GM18909 (cell line): ENCODE data around the gene SCAPER.
"Not testable (repeated sequence)": the region's sequence is repeated elsewhere in the genome, so short reads cannot be mapped to it uniquely, and the experiment has no call there.

Experiments used
- ATAC-seq: cut with Tn5 transposase; IDR thresholded peaks from one replicate; pipeline ENCODE4 v1.9.1; 2021; ENCODE audit warnings: mild to moderate bottlenecking; ENCODE audit not compliant: unreplicated experiment, poor library complexity

SCAPER gene

DNA sequence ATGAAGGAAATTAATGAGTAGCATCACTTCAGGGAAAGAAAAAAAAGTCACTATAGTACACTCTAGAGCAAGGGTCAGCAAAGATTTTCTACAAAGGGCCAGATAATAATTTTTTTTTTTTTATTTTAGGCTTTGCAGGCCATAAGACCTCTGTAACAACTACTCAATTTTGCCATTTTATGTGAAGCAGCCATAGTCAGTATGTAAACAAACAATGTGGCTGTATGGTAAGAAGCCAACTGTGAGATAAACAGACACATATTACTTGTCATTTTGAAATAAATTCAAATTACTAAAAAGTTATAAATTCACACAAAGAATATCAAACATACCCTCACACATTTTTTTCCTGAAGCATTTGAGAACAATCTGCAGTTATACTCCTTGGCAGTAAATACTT is 40.6 kb downstream of the SCAPER start:
- ATAC-seq = no peak

- ATAC-seq = no peak
These were observed 41.4 kb downstream of the SCAPER start for GRCh38 chr15:76863693-76864092.

GRCh38 chr15:76863123-76863522 is 42.0 kb downstream of the SCAPER start:
- no peak for ATAC-seq

GRCh38 chr15:76861815-76862397 is 43.2 kb downstream of the SCAPER start:
- no peak for ATAC-seq

DNA sequence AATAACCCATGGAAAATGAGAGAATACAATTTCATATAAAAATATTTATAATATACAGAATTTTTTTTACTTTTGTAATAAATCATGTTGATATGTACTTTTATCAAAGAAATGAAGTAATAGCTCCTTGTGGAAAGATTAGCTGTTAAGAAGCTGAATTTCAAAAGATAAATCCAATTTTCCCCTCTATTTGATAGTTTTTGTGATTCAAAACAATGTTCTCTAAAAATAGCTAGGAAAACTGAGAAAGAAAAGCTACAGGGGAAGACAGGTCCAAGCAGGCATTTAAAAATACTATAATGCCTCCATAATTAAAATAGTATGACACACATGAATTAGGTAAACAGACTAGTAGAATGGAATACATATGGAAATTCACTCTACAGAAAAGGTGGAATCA is 44.9 kb downstream of the SCAPER start:
- ATAC-seq = no peak

GRCh38 chr15:76850367-76850766 is 54.8 kb downstream of the SCAPER start:
- ATAC-seq = not testable (repeated sequence)

GRCh38 chr15:76846782-76847181 is 58.4 kb downstream of the SCAPER start:
- no peak for ATAC-seq

- no peak for ATAC-seq
These were observed 61.0 kb downstream of the SCAPER start for GRCh38 chr15:76844096-76844495.

- ATAC-seq = no peak
These were observed 61.9 kb downstream of the SCAPER start for GRCh38 chr15:76843269-76843668.

GRCh38 chr15:76840830-76841460 is 64.2 kb downstream of the SCAPER start:
- ATAC-seq = no peak

GRCh38 chr15:76839173-76839572 is 66.0 kb downstream of the SCAPER start:
- ATAC-seq = no peak

- no peak for ATAC-seq
These were observed 67.7 kb downstream of the SCAPER start for GRCh38 chr15:76837474-76837873.

DNA sequence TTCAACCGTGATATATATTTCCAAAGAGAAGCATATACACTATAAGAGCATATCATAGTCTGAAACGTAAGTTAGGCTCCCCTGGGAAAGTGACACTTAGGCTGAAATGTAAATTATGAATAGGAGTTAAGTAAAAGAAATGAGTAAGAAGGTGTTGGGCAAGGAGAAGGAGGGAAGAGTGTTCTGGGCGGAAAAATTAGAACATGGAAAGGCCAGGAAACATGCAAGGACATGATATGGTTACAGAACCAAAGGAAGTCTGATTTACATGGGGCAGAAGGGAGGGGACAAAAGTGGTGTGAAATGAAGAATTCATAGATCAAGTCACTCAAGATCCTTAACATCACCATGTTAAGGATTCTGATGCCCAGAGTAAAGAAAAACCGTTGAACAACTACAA is 75.2 kb downstream of the SCAPER start:
- ATAC-seq = no peak

DNA sequence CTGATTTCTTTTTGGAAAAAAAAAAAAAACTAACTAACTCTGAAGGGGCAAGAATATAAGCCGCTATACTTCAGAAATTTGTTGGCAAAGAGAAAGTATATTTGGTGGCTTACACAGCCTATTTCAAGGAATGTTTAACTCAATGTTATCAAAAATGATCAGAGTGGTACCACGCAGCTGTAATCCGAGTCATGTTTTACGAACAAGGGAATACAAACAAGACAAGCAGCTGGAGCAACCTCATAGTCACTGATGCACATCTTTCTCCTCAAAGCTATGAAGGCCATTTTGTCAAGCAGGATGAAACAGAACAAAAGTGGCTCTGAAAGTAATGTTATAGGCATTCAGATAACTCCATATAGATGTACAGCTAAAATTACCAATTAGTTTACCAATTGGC is 81.2 kb downstream of the SCAPER start:
- ATAC-seq = no peak

- ATAC-seq = no peak
These were observed 81.8 kb downstream of the SCAPER start for GRCh38 chr15:76823303-76823702.

DNA sequence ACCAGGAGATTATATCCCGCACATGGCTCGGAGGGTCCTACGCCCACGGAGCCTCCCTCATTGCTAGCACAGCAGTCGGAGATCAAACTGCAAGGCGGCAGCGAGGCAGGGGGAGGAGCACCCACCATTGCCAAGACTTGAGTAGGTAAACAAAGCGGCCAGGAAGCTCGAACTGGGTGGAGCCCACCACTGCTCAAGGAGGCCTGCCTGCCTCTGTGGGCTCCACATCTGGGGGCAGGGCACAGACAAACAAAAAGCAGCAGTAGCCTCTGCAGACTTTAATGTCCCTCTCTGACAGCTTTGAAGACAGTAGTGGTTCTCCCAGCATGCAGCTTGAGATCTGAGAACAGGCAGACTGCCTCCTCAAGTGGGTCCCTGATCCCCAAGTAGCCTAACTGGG is 86.2 kb downstream of the SCAPER start:
- ATAC-seq = not testable (repeated sequence)

- ATAC-seq = no peak
These were observed 89.7 kb downstream of the SCAPER start for GRCh38 chr15:76815421-76815820.

DNA sequence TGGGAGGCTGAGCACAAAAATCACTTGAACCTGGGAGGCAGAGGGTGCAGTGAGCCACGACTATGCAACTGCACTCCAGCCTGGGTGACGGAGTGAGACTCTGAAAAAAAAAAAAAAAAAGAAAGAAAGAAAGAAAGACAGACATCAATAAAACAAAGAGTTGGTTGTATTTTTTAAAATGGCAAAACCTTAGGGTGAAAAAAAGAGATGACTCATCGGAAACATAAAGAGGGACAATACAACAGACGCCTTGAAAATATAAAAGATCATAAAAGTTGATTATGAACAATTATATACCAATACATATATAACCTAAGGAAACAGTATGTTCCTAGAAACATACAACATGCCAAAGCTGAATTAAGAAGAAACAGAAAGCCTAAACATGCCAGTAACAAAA is 92.8 kb downstream of the SCAPER start:
- no peak for ATAC-seq

DNA sequence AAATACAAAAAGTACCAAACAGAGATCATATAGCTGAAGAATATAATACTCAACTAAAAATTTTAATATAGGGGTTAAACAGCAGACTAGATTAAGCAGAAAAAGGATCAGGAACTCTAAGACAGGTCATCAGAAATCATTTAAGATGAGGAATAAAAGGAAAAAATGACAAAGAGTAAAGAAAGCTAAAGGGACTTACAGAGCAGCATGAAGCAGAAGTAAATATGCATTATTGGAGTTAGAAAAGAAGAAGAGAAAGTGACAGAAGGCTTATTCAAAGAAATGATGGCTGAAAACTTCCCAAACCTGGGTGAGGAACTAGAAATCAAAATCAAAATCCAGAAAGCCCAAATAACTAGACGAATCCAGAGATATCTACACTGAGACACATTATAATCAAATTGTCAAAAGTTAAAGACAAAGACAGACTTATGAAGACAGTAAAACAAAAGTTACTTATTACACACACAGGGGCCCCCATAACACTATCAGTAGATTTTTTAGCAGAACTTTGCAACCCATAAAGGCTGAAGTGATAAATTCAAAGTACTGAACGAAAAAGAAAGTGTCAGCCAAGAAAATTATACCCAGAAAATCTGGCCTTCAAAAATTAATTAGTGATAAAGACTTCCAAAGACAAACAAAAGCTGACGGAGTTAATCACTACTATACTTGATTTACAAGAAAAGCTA is 95.6 kb downstream of the SCAPER start:
- no peak for ATAC-seq

DNA sequence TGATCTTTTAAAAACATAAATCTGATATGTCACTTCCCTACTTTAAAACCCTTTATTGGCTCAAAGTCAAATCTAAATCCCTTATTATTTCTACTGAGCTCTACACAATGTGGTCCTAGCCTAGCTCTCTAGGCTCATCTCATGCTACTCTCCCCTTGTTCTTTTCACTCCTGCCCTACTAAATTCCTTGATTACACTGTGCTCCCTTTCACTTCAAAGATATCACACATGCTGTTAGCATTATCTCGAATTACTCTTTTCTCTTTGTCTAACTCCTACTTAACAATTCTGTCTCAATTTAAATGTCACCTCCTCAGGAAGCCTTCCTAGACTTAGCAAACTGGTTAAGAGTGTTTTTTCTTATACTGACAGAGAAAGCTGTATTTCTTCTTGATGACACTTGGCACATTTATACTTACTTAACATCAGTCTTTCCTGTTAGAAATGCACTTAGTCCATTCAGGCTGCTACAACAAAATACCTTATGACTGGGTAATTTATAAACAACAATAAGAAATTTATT is 102.0 kb downstream of the SCAPER start:
- no peak for ATAC-seq

DNA sequence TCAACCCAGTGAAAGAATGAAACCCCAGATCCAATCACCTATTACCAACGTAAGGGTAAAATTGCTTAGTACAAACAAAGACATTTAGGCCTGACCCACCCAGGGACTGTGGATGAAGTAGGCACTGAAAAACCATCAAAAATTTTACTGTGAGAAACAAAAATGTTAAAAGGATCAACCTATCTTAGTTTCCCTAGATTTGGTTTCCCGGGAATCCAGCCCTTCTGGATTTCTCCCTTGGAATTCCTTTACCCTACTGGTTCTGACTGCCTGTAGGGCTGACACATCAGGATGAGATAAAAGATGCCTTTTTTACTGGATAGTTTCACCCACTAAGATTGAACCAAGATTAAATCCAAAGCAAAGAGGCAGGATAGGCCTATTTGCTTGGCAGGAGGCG is 102.7 kb downstream of the SCAPER start:
- no peak for ATAC-seq

DNA sequence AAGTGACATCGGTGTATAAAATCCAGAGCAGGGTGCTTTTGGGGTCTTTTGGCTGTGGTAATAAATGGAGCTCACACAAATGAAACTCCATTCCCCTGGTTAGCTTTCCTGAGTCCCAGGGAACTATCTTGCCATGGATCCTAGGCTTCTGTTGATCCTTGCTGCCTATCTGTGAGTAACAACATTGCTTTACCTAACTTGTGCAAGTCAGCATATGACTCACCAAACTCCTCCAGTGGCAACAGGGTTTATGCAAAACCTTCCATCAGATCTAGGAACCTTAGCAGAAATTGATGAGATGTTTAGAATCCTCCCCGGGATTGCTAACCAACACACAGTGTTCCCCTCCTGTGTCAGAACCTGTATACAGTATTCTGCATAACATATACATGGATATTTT is 105.4 kb downstream of the SCAPER start:
- no peak for ATAC-seq
